GM19452 (cell line): ENCODE results near the gene TRIM67.
"Not testable (repeated sequence)": the region's sequence is repeated elsewhere in the genome, so short reads cannot be mapped to it uniquely, and the experiment has no call there.

Experiments
- ATAC-seq: cut with Tn5 transposase; IDR thresholded peaks from one replicate; pipeline ENCODE4 v1.9.1; 2021; ENCODE audit not compliant: unreplicated experiment

Gene TRIM67

GRCh38 chr1:231157311-231157710, 4.5 kb upstream of the TRIM67 start:
- no peak for ATAC-seq

DNA sequence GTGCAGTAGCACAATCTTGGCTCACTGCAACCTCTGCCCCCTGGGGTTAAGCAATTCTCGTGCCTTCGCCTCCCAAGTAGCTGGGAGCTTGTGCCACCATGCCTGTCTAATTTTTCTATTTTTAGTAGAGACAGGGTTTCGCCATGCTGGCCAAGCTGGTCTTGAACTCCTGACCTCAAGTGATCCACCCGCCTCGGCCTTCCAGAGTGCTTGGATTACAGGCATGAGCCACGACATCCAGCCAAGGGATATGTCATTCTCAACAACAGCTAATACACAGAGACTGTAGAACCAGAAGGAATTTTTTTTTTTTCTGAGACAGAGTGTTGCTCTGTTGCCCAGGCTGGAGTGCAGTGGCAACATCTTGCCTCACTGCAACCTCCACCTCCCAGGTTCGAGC, 3.7 kb upstream of the TRIM67 start:
- ATAC-seq, result not testable (repeated sequence)

DNA sequence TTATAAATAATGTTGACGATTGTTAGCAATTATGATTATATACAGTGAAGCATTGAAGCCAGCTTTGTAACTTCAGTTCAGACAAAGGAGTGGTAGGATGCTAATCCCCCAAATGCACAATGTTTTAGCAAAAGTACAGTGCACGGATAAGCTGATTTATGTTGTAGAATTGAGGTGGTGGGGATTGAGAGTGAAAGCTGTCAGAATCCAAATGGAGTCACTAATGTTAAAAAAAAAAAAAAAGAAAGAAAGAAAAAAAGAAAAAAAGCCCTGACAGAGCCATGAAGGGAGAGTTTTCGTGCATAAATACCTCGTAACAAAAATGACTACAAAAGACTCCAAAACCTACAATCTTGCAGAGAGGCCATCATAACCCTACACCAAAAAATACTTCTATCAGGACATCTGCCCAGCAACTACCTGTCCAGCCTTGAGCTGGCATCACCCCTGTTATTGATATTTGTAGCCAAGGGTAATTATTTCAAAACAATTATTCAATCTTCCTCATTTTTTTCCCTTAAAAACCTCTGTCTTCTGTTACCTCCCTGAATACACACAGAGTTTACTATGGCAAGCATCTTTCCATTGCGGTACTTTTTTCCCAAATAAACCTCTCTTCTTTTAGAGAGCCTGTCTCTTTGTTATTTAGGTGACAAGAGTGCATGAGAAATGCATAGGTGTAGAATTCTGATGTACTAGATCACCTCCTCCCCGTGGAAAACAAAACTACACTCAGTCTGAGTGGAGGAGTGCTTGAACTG, 2.5 kb upstream of the TRIM67 start:
- ATAC-seq, result no peak

GRCh38 chr1:231159963-231160761, 1.7 kb upstream of the TRIM67 start:
- ATAC-seq, result no peak

- no peak for ATAC-seq
Observed at GRCh38 chr1:231160895-231161666, 777 bp upstream of the TRIM67 start.

DNA sequence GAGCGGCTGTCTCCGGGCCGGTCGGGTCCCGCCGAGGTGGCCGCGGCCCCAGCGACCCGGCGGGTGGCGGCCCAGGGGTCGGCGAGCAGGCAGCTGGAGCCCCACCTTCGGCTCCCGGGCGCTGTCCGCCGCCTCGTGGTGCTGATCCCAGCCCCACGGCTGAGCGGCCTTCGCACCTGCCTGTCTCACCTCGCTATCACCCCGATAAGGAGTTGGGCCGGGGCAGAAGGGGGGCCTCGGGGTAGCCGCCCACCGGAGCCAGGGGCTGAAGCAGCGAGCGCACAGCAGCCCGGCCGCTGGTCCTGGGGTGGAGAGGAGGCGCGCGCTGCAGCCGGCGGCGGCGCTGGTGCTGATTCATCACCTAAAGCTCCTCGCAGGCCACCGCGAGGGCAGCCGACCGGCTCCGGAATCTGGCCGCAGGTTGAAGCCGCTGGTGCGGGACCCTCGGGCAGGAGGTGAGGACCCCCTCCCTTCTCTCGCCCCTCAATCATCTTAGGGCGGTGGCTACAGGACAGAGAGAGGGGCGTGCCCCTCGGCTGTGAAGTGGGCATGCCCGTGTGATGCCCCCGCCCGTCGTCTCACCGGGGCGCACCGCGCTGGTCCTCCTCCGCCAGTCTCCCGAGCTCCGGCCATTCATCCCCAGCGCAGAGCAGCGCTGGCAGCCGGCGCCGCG, 575 bp downstream of the TRIM67 start:
- ATAC-seq, result no peak

DNA sequence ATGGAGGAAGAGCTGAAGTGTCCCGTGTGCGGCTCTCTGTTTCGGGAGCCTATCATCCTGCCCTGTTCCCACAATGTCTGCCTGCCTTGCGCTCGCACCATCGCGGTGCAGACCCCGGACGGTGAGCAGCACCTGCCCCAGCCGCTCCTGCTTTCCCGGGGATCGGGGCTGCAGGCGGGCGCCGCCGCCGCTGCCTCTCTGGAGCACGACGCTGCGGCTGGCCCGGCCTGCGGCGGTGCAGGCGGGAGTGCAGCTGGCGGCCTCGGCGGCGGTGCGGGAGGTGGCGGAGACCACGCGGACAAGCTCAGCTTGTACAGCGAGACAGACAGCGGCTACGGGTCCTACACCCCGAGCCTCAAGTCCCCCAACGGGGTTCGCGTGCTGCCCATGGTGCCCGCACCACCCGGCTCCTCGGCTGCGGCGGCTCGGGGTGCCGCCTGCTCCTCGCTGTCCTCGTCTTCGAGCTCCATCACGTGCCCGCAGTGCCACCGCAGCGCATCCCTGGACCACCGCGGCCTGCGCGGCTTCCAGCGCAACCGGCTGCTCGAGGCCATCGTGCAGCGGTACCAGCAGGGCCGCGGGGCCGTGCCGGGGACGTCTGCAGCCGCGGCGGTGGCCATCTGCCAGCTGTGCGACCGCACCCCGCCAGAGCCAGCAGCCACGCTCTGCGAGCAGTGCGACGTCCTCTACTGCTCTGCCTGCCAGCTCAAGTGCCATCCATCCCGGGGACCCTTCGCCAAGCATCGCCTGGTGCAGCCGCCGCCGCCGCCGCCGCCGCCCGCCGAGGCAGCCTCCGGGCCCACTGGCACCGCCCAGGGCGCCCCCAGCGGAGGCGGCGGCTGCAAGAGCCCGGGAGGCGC, 1.3 kb downstream of the TRIM67 start:
- ATAC-seq, result no peak

- ATAC-seq, result no peak
Observed at GRCh38 chr1:231163830-231164427, 2.1 kb downstream of the TRIM67 start.

DNA sequence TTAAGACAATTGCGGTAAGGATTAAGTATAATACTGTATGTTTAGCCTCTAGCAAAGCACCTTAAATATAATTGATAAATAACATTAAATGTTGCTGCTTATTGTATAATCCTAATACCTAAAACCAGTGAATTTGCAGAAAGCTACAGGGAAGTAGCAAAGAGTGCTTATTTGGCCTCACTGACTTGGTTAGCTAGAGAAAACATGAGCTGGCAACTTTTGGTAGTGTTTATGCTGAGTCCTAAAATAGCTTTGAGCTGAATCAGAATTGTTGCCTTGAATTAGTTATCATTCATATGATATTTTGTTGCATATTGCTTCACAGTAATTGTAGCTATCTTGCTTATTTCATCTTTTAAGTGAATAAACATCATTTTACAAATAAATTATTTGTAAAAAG, 3.5 kb downstream of the TRIM67 start:
- no peak for ATAC-seq

DNA sequence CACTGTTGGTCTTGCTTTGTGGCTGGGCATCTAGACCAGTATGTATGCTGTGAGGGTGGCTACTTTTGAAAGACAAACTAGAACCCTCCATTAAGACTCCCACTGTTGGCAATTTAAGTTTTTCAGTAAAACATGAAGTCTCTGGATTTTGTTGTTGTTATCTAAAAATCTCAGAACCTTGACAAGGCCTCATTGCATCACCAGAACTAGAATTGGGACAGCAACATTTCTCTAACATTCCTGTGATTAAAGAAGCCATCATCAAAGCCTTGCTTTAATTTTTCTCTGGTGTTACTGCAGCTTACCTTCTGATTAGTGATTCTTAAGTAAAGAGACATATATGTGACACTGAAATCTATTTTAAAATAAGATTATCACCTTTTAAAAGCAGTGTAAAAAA, 4.5 kb downstream of the TRIM67 start:
- no peak for ATAC-seq

DNA sequence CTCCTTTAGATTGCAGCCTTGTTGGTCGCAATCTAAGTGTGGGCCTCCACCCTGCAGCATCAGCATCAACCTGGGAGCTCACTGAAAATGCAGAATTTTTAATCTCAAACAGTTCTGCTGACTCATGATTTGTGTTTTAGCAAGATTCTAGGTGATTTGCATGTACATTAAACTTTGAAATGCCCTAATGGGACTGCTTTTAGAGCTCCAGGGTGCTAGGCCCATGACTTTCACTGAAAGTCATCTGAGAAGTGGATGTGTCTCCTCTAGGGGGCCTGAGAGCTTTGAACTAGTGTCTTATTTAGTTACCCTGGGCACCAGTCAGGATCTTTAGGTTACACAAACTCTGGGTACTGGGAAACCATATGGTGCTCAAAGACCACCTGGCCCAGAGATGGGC, 9.0 kb downstream of the TRIM67 start:
- no peak for ATAC-seq

DNA sequence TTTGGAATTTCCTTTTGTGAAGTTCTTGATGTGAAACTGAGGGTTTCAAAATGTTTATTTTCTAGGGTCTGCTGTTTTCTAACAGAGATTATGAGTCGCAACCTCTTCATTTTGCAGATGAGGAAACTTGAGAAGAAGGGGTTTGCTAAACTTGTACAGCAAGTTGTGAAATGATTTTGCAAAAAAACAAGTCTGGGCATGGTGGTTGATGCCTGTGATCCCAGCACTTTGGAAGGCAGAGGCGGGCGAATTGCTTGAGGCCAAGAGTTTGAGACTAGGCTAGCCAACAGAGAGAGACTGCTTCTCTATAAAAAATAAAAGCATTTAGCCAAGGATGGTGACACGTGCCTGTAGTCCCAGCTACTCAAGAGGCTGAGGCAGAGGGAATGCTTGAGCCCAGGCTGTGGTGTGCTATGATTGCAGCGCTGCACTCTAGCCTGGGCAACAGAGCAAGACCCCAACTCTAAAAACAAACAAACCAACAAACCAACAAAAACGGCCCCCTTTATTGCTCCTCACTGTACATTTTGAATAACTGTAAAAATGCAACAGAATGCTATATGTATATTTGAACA, 9.9 kb downstream of the TRIM67 start:
- no peak for ATAC-seq

DNA sequence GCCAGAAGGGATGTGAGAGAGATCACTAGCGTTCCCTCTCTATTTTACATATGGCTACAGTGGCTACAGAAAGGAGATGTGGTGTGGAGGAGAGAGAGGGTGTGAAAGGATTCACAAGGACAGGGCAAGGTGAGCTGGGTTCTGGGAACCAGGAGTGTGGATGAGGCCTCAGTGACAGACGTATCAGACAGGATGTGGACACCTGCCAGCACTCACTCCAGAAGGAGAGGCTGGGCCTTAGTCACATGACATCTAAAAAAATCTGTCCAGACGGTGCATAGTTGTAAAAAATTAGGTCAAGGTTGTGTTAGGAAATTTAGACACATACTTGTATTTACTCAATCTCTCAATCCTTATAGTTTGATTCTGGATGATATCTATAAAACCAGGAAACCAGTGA, 10.6 kb downstream of the TRIM67 start:
- no peak for ATAC-seq

DNA sequence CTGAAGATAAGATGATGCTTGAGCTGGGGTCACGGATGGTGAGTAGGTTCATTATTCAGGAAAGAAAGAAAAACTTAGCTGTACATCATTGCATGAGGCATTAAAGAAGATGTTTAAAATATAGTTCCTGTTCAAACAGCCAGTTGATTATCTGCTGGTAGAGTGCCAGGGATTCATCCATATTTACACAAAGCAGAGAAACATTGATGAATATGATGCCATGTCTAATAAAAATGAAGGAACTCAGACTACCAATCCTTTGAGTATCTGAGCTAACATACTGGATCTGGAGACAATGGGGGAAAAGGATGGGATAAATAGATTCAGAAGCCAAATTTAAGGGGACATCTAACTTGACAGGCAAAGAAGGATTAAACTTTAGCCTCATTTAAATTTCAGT, 14.6 kb downstream of the TRIM67 start:
- no peak for ATAC-seq

GRCh38 chr1:231177226-231177625, 15.4 kb downstream of the TRIM67 start:
- no peak for ATAC-seq

DNA sequence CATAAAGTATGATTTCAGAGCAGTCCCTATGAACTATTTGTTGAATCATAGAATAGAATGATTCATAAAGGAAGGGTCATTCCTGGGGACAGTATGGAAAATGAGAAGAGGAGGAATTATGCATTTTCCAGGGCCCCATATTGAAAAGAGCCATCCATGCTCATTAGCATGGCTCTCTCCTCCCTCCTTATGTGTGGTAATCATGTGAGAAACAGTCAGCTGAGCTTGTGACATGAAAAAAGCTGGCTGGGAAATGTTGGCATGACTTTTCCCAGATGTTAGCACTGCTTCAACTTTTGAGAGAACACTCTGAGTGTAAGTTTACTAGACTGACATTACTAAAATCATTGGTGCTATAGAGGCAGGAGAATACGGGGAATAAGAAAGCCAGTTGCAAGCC, 16.1 kb downstream of the TRIM67 start:
- no peak for ATAC-seq

DNA sequence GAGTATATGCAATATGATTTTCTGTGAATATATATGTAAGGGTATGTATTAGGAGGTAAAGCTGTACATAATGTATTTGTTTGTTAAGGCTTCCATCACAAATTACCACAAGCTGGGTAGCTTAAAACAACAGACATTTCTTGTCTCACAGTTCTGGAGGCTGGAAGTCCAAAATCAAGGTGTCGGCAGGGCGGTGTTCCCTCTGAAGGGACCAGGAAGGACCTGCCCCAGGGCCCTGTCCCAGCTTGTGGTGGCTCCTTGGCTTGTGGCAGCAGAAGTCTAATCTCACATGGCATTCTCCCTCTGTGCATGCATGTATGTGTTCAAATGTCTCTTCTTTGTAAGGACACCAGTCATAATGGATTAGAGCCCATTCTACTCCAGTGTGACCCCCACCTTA, 17.1 kb downstream of the TRIM67 start:
- no peak for ATAC-seq

DNA sequence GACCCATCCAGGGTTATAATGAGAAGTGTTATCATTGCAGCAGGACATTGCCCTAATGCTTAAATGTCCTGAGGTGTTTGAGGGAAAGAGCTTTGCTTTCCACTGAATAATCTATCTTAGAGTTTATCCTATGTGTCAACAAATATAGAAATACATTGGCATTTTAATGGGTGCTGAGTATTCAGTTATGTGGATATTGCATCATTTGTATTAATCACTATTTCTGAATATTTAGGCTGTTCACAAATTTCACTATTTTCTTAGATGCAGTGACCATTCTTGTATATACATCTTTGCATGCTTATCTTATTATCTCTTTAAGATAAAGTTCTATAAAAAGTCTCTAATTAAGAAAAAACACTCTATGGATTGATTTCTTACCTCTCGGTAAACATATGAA, 18.2 kb downstream of the TRIM67 start:
- no peak for ATAC-seq

DNA sequence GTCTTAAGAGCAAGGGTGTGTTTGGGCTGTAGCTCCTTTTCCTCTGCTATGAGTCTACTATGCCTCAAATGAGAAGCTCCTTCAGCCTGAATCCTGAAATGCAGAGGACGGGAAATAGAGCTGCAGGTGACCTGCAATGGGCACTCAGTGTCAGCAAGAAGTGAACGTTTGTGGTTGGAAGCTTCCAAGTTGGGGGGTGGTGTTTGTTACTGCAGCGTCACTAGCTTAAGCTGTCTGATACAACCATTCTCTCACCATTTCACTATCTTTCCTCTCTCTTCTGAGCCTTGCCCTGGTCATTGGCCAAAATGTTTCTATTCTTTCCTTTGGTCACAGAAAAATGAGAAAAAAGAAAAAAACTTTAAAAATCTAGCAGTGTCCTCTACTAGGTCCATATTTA, 19.4 kb downstream of the TRIM67 start:
- ATAC-seq, result no peak

- ATAC-seq, result no peak
Observed at GRCh38 chr1:231182317-231182716, 20.5 kb downstream of the TRIM67 start.
